Measurements from ENCODE around the gene CANX. TPM values are rescaled to one million over a fixed set of nuclear protein-coding genes. Genes with fewer than 3 reads are reported as not detected.
A peak's percentile ranks its signal among the peaks of the same experiment; 100 is the strongest.

The CANX gene
- total RNA-seq, 1 experiment from 2014 or later: 538 TPM

- no peak overlapping the region for H3T11ph ChIP-seq (ENCODE audit: low read length)
- H3K27me3 ChIP-seq (ENCODE audit: insufficient read depth, low read length): no peaks in the 10 kb centered on the region
- no peak overlapping the region for H2BK15ac ChIP-seq (ENCODE audit: low read depth, low read length)
- H3K14ac ChIP-seq (ENCODE audit: insufficient read depth, low read length): no peak overlapping the region
- no peak overlapping the region for H3K18ac ChIP-seq (ENCODE audit: insufficient read length, low read depth, low read length)
- DNase-seq: no peak
- H2AFZ ChIP-seq (ENCODE audit: low read length): no peak overlapping the region
- no peak overlapping the region for H2BK12ac ChIP-seq (ENCODE audit: insufficient read length, low read depth, low read length)
- H3K27ac ChIP-seq (ENCODE audit: insufficient read length, low read depth, low read length): no peak overlapping the region
- no peaks in the 10 kb centered on the region; the same call in 1 of the 2 replicates for H3K27me3 Mint-ChIP-seq (ENCODE audit: low read depth)
- no peak overlapping the region for H2BK5ac ChIP-seq (ENCODE audit: insufficient read length, low read length)
- peaks cover 11% of the 10 kb centered on the region for H3K79me1 ChIP-seq (ENCODE audit: insufficient read depth, low read depth, low read length, poor library complexity, severe bottlenecking)
- H2BK120ac ChIP-seq (ENCODE audit: low read depth, low read length, poor library complexity, severe bottlenecking): no peak overlapping the region
- no peak overlapping the region for H3K23ac ChIP-seq (ENCODE audit: insufficient read length, low read depth, low read length)
- H4K5ac ChIP-seq (ENCODE audit: insufficient read length, low read depth, low read length): no peak overlapping the region
- WGBS (ENCODE audit: extremely low coverage, insufficient read length, low lambda C conversion rate): no CpG with 5 or more reads among the region's 20 CpGs
- peaks cover 7% of the 10 kb centered on the region; the same call in 1 of the 2 replicates for H3K79me2 ChIP-seq (ENCODE audit: insufficient read depth, low read length)
- H2BK20ac ChIP-seq (ENCODE audit: low read depth, low read length, poor library complexity, severe bottlenecking): no peak overlapping the region
- no peak for TF ChIP-seq CTCF (conservative IDR thresholded peaks at IDR 0.05)
- H3K56ac ChIP-seq (ENCODE audit: insufficient read length, low read depth, low read length): no peak overlapping the region
- H2AK5ac ChIP-seq (ENCODE audit: insufficient read length, low read length): no peak overlapping the region
- H3K9me3 Mint-ChIP-seq: no peaks in the 10 kb centered on the region
- H3K9me3 ChIP-seq (ENCODE audit: control insufficient read depth, low read depth, low read length): no peaks in the 10 kb centered on the region
- no peak overlapping the region for H3K4ac ChIP-seq (ENCODE audit: low read depth, low read length)
- H3K27ac Mint-ChIP-seq: peak overlapping the region; percentile 67 to 91 (median 87); a peak in 6 of 7 replicates
- H3K4me1 ChIP-seq (ENCODE audit: insufficient read depth, low read length): no peaks in the 10 kb centered on the region
- H3K36me3 Mint-ChIP-seq (ENCODE audit: insufficient read depth in 1 of 3, low read depth in 3 of 3): peaks cover 34 to 59% (median 57%) of the 10 kb centered on the region in 3 experiments; a peak in 6 of 7 replicates
- no peaks in the 10 kb centered on the region for H3K23me2 ChIP-seq (ENCODE audit: insufficient read length, low read depth, low read length, poor library complexity, severe bottlenecking)
- H3K4me2 ChIP-seq (ENCODE audit: insufficient read depth, insufficient read length, low read length): no peak overlapping the region
- no peak overlapping the region for H3K4me3 Mint-ChIP-seq
- no peak overlapping the region for H4K91ac ChIP-seq (ENCODE audit: insufficient read length, low read depth, low read length)
- H3K9ac ChIP-seq (ENCODE audit: extremely low read depth, insufficient read length, low read length): no peak overlapping the region
- H4K20me1 ChIP-seq (ENCODE audit: control insufficient read depth, insufficient read depth, insufficient read length): no peaks in the 10 kb centered on the region
- no peak overlapping the region for H4K8ac ChIP-seq (replicated peaks; ENCODE audit: insufficient read length, low read depth, low read length)
- H3K4me1 Mint-ChIP-seq: peaks cover 26 to 31% of the 10 kb centered on the region in 2 experiments
These were observed 67.4 kb downstream of the CANX start for GRCh38 chr5:179766021-179766725.
